ENCODE measurements around the gene ZNF714.

Gene ZNF714

GRCh38 chr19:21151460-21151859 is 69.5 kb downstream of the ZNF714 start:
- H3K14ac ChIP-seq (ENCODE audit: low read length in 2 of 2): no peak overlapping the region
- H2BK5ac ChIP-seq (ENCODE audit: low read depth, low read length, poor library complexity, severe bottlenecking): no peak overlapping the region
- H3K79me1 ChIP-seq (replicated peaks; ENCODE audit: low read length, poor library complexity, severe bottlenecking): peaks cover 22% of the 10 kb centered on the region
- no peak overlapping the region for H2AK5ac ChIP-seq (ENCODE audit: low read length, severe bottlenecking)
- no peak overlapping the region for H2BK120ac ChIP-seq (ENCODE audit: low read depth, low read length)
- peaks cover 30 to 76% of the 10 kb centered on the region in 2 experiments for H3K36me3 ChIP-seq (ENCODE audit: control insufficient read depth in 1 of 2, insufficient read depth in 2 of 2, low read depth in 1 of 2, low read length in 2 of 2)
- H3K4me2 ChIP-seq (ENCODE audit: low read length, poor library complexity, severe bottlenecking): no peak overlapping the region
- H3K9ac ChIP-seq (ENCODE audit: low read length): no peak overlapping the region
- H3K4ac ChIP-seq (ENCODE audit: low read depth in 1 of 2, low read length in 2 of 2): no peak overlapping the region
- no peak overlapping the region for H3K4me3 ChIP-seq (ENCODE audit: insufficient read depth in 1 of 2, low read depth in 1 of 2, low read length in 2 of 2)
- no peak overlapping the region for H4K91ac ChIP-seq (ENCODE audit: low read length)
- no peak overlapping the region for H3K27ac ChIP-seq (ENCODE audit: low read length, poor library complexity, severe bottlenecking)
- no peak for DNase-seq
- 100% methylated on average over 1 of the region's 1 CpG for WGBS
- no peak overlapping the region for H3K23ac ChIP-seq (ENCODE audit: low read length in 2 of 2)
- H2AFZ ChIP-seq (ENCODE audit: low read depth, low read length): no peak overlapping the region
- H4K8ac ChIP-seq (ENCODE audit: low read length): no peak overlapping the region
- no peaks in the 10 kb centered on the region for H3K4me1 ChIP-seq (ENCODE audit: control insufficient read depth, insufficient read depth, low read depth, low read length)
- H3K18ac ChIP-seq (ENCODE audit: low read depth in 1 of 2, low read length in 2 of 2): no peak overlapping the region
- H3K9me3 ChIP-seq (ENCODE audit: control insufficient read depth, low read length): peaks cover 57% of the 10 kb centered on the region
- no peak overlapping the region for H2BK12ac ChIP-seq (ENCODE audit: low read length in 2 of 2)
- H3K27me3 ChIP-seq (ENCODE audit: control insufficient read depth in 1 of 2, insufficient read depth in 1 of 2, low read length in 2 of 2): no peaks in the 10 kb centered on the region
- no peak overlapping the region for H2BK15ac ChIP-seq (ENCODE audit: low read depth, poor library complexity, severe bottlenecking)

GRCh38 chr19:21158523-21159135 is 76.6 kb downstream of the ZNF714 start:
- no peak overlapping the region for H4K91ac ChIP-seq (ENCODE audit: low read length)
- no peak overlapping the region for H3K9ac ChIP-seq (ENCODE audit: low read length)
- no peaks in the 10 kb centered on the region for H3K4me1 ChIP-seq (ENCODE audit: control insufficient read depth, insufficient read depth, low read depth, low read length)

GRCh38 chr19:21164541-21164940 is 82.5 kb downstream of the ZNF714 start:
- Histone ChIP-seq H3K4me1 (ENCODE audit: control insufficient read depth, insufficient read depth, low read depth, low read length) (no peaks in the 10 kb centered on the region), H2AFZ (ENCODE audit: low read depth, low read length) (no peak overlapping the region), H3K27me3 (ENCODE audit: control insufficient read depth in 1 of 2, insufficient read depth in 1 of 2, low read length in 2 of 2) (no peaks in the 10 kb centered on the region), H2BK120ac (ENCODE audit: low read depth, low read length) (no peak overlapping the region), H2BK15ac (ENCODE audit: low read depth, poor library complexity, severe bottlenecking) (no peak overlapping the region), H2BK12ac (ENCODE audit: low read length in 2 of 2) (no peak overlapping the region), H3K4me3 (ENCODE audit: insufficient read depth in 1 of 2, low read depth in 1 of 2, low read length in 2 of 2) (no peak overlapping the region), H2AK5ac (ENCODE audit: low read length, severe bottlenecking) (no peak overlapping the region), H3K27ac (ENCODE audit: low read length, poor library complexity, severe bottlenecking) (no peak overlapping the region), H3K9ac (ENCODE audit: low read length) (no peak overlapping the region), H3K23ac (ENCODE audit: low read length in 2 of 2) (no peak overlapping the region), H3K4ac (ENCODE audit: low read depth in 1 of 2, low read length in 2 of 2) (no peak overlapping the region), H3K79me1 (replicated peaks; ENCODE audit: low read length, poor library complexity, severe bottlenecking) (peaks cover 34% of the 10 kb centered on the region), H3K4me2 (ENCODE audit: low read length, poor library complexity, severe bottlenecking) (no peak overlapping the region), H3K36me3 (ENCODE audit: control insufficient read depth in 1 of 2, insufficient read depth in 2 of 2, low read depth in 1 of 2, low read length in 2 of 2) (peaks cover 37 to 76% of the 10 kb centered on the region in 2 experiments), H2BK5ac (ENCODE audit: low read depth, low read length, poor library complexity, severe bottlenecking) (no peak overlapping the region), H3K9me3 (ENCODE audit: control insufficient read depth, low read length) (peaks cover 66% of the 10 kb centered on the region), H4K8ac (ENCODE audit: low read length) (no peak overlapping the region), H3K14ac (ENCODE audit: low read length in 2 of 2) (no peak overlapping the region), H4K91ac (ENCODE audit: low read length) (no peak overlapping the region), H3K18ac (ENCODE audit: low read depth in 1 of 2, low read length in 2 of 2) (no peak overlapping the region)
- 97% methylated on average over 5 of the region's 5 CpGs for WGBS
- no peak for DNase-seq

More at GRCh38 chr19:21158523-21159135, 76.6 kb downstream of the ZNF714 start:
- Histone ChIP-seq H2BK12ac (ENCODE audit: low read length in 2 of 2) (no peak overlapping the region), H4K8ac (ENCODE audit: low read length) (no peak overlapping the region), H3K14ac (ENCODE audit: low read length in 2 of 2) (no peak overlapping the region), H2BK5ac (ENCODE audit: low read depth, low read length, poor library complexity, severe bottlenecking) (no peak overlapping the region), H3K4ac (ENCODE audit: low read depth in 1 of 2, low read length in 2 of 2) (no peak overlapping the region), H3K27me3 (ENCODE audit: control insufficient read depth in 1 of 2, insufficient read depth in 1 of 2, low read length in 2 of 2) (no peaks in the 10 kb centered on the region), H2BK15ac (ENCODE audit: low read depth, poor library complexity, severe bottlenecking) (no peak overlapping the region), H3K4me3 (ENCODE audit: insufficient read depth in 1 of 2, low read depth in 1 of 2, low read length in 2 of 2) (no peak overlapping the region), H2BK120ac (ENCODE audit: low read depth, low read length) (no peak overlapping the region), H3K23ac (ENCODE audit: low read length in 2 of 2) (no peak overlapping the region), H3K79me1 (replicated peaks; ENCODE audit: low read length, poor library complexity, severe bottlenecking) (peaks cover 22% of the 10 kb centered on the region), H3K18ac (ENCODE audit: low read depth in 1 of 2, low read length in 2 of 2) (no peak overlapping the region), H3K36me3 (ENCODE audit: control insufficient read depth in 1 of 2, insufficient read depth in 2 of 2, low read depth in 1 of 2, low read length in 2 of 2) (peaks cover 32 to 34% of the 10 kb centered on the region in 2 experiments), H2AFZ (ENCODE audit: low read depth, low read length) (no peak overlapping the region), H3K27ac (ENCODE audit: low read length, poor library complexity, severe bottlenecking) (no peak overlapping the region), H2AK5ac (ENCODE audit: low read length, severe bottlenecking) (no peak overlapping the region), H3K9me3 (ENCODE audit: control insufficient read depth, low read length) (peaks cover 54% of the 10 kb centered on the region), H3K4me2 (ENCODE audit: low read length, poor library complexity, severe bottlenecking) (no peak overlapping the region)
- WGBS: 100% methylated on average over 1 of the region's 1 CpG
- peak; percentile 12 for DNase-seq

- no peak overlapping the region for H4K91ac ChIP-seq (ENCODE audit: low read length)
- WGBS: no CpG with 5 or more reads among the region's 2 CpGs
- no peak for DNase-seq
- H3K4me1 ChIP-seq (ENCODE audit: control insufficient read depth, insufficient read depth, low read depth, low read length): no peaks in the 10 kb centered on the region
- H2BK120ac ChIP-seq (ENCODE audit: low read depth, low read length): no peak overlapping the region
- no peaks in the 10 kb centered on the region for H3K27me3 ChIP-seq (ENCODE audit: control insufficient read depth in 1 of 2, insufficient read depth in 1 of 2, low read length in 2 of 2)
- peaks cover 69% of the 10 kb centered on the region for H3K9me3 ChIP-seq (ENCODE audit: control insufficient read depth, low read length)
- no peak overlapping the region for H3K4ac ChIP-seq (ENCODE audit: low read depth in 1 of 2, low read length in 2 of 2)
- no peak overlapping the region for H2BK12ac ChIP-seq (ENCODE audit: low read length in 2 of 2)
- H3K4me2 ChIP-seq (ENCODE audit: low read length, poor library complexity, severe bottlenecking): no peak overlapping the region
- no peak overlapping the region for H3K14ac ChIP-seq (ENCODE audit: low read length in 2 of 2)
- no peak overlapping the region for H3K27ac ChIP-seq (ENCODE audit: low read length, poor library complexity, severe bottlenecking)
- H2BK15ac ChIP-seq (ENCODE audit: low read depth, poor library complexity, severe bottlenecking): no peak overlapping the region
- H3K9ac ChIP-seq (ENCODE audit: low read length): no peak overlapping the region
- H4K8ac ChIP-seq (ENCODE audit: low read length): no peak overlapping the region
- no peak overlapping the region for H2AK5ac ChIP-seq (ENCODE audit: low read length, severe bottlenecking)
- H3K18ac ChIP-seq (ENCODE audit: low read depth in 1 of 2, low read length in 2 of 2): no peak overlapping the region
- peaks cover 37% of the 10 kb centered on the region for H3K79me1 ChIP-seq (replicated peaks; ENCODE audit: low read length, poor library complexity, severe bottlenecking)
- peaks cover 46 to 86% of the 10 kb centered on the region in 2 experiments for H3K36me3 ChIP-seq (ENCODE audit: control insufficient read depth in 1 of 2, insufficient read depth in 2 of 2, low read depth in 1 of 2, low read length in 2 of 2)
- no peak overlapping the region for H2BK5ac ChIP-seq (ENCODE audit: low read depth, low read length, poor library complexity, severe bottlenecking)
- no peak overlapping the region for H3K4me3 ChIP-seq (ENCODE audit: insufficient read depth in 1 of 2, low read depth in 1 of 2, low read length in 2 of 2)
- H2AFZ ChIP-seq (ENCODE audit: low read depth, low read length): no peak overlapping the region
- no peak overlapping the region for H3K23ac ChIP-seq (ENCODE audit: low read length in 2 of 2)
Measured at GRCh38 chr19:21166436-21166835, 84.4 kb downstream of the ZNF714 start.

Data from mesenchymal stem cell (in vitro differentiated cells and primary cell).